CD8-positive, alpha-beta memory T cell (primary cell): ENCODE data around the gene REPIN1. TPM values are rescaled to one million over a fixed set of nuclear protein-coding genes. Genes with fewer than 3 reads are reported as not detected.
A peak's percentile ranks its signal among the peaks of the same experiment; 100 is the strongest.

Experiments
- CTCF ChIA-PET: fragments of 350-600 bp; sonication (Branson Sonifier 250); formaldehyde crosslinking; loops from one replicate; lab custom pipeline; 2021; ENCODE audit warnings: antibody characterized with exemption; lab: Charles Lee
- POLR2A ChIA-PET: fragments of 350-600 bp; sonication (Branson Sonifier 250); formaldehyde crosslinking; loops from one replicate; lab custom pipeline; 2021; ENCODE audit warnings: antibody characterized with exemption; lab: Charles Lee
- DNase-seq, 5 donors: peaks; one replicate each; pipeline versions ENCODE4 v3.0.0 to v3.0.0-alpha.2; 2020 to 2022; ENCODE audit warnings: mixed read lengths in 1 of 5
- H3K27ac ChIP-seq: one replicate; pipeline ENCODE4 v1.7.0; 2013; ENCODE audit warnings: low read depth, mild to moderate bottlenecking, low read length, moderate library complexity
- H3K27me3 ChIP-seq: 2 replicates; pipeline ENCODE4 v1.7.0; 2013; ENCODE audit warnings: low read length, mild to moderate bottlenecking; ENCODE audit not compliant: insufficient read depth, poor library complexity, severe bottlenecking
- H3K36me3 ChIP-seq: 2 replicates; pipeline ENCODE4 v1.7.0; 2013; ENCODE audit warnings: mild to moderate bottlenecking, low read length, moderate library complexity; ENCODE audit not compliant: insufficient read depth
- H3K4me1 ChIP-seq: 2 replicates; pipeline ENCODE4 v1.7.0; 2013; ENCODE audit warnings: mild to moderate bottlenecking, low read length, moderate library complexity; ENCODE audit not compliant: insufficient read depth
- H3K4me3 ChIP-seq: 2 replicates; pipeline ENCODE4 v1.7.0; 2013; ENCODE audit warnings: mild to moderate bottlenecking, low read length
- H3K9me3 ChIP-seq: 2 replicates; pipeline ENCODE4 v1.7.0; 2013; ENCODE audit warnings: mild to moderate bottlenecking, low read length
- H3K27ac Mint-ChIP-seq, 8 donors: one replicate each; pipeline ENCODE4 v1.8.0; 2020 to 2021; ENCODE audit warnings: mixed read lengths in 8 of 8, mild to moderate bottlenecking in 6 of 8, inconsistent platforms in 3 of 8, moderate library complexity in 3 of 8
- H3K27me3 Mint-ChIP-seq, 2 donors: one replicate each; pipeline ENCODE4 v1.8.0; 2020 to 2021; ENCODE audit warnings: mixed read lengths in 2 of 2, mild to moderate bottlenecking in 1 of 2, moderate library complexity in 1 of 2
- H3K36me3 Mint-ChIP-seq, 3 donors: one replicate each; pipeline ENCODE4 v1.8.0; 2020 to 2021; ENCODE audit warnings: mixed read lengths in 3 of 3, inconsistent platforms in 1 of 3, mild to moderate bottlenecking in 1 of 3
- H3K4me1 Mint-ChIP-seq, 3 donors: one replicate each; pipeline ENCODE4 v1.8.0; 2020 to 2021; ENCODE audit warnings: mixed read lengths in 3 of 3, inconsistent platforms in 1 of 3, mild to moderate bottlenecking in 1 of 3
- H3K4me3 Mint-ChIP-seq, 7 donors: one replicate each; pipeline ENCODE4 v1.8.0; 2020 to 2021; ENCODE audit warnings: mixed read lengths in 7 of 7, mild to moderate bottlenecking in 6 of 7, moderate library complexity in 4 of 7, inconsistent platforms in 2 of 7
- H3K9me3 Mint-ChIP-seq, 5 donors: one replicate each; pipeline ENCODE4 v1.8.0; 2020 to 2022; ENCODE audit warnings: mixed read lengths in 5 of 5, mild to moderate bottlenecking in 3 of 5, moderate library complexity in 2 of 5, inconsistent platforms in 1 of 5
- polyA plus RNA-seq: library from polyadenylated mRNA; unstranded; fragments of 300-500 nt; fragmentation: Illumina TruSeq; gene quantifications from one replicate; pipeline ENCODE4 v1.2.3, GENCODE V29; 2021
- total RNA-seq, 2 experiments: library from RNA; stranded (reverse); gene quantifications; one replicate each; pipeline ENCODE4 v1.2.3, GENCODE V29; 2021

Gene REPIN1
- total and polyA plus RNA-seq, 3 experiments from 2014 or later = 57.0 to 60.8 (median 58.2) TPM

- H3K9me3 Mint-ChIP-seq = no peaks in the 10 kb centered on the region
- POLR2A ChIA-PET = no interaction called here
Observed at GRCh38 chr7:150388709-150389531, 20.3 kb downstream of the REPIN1 start.

DNA sequence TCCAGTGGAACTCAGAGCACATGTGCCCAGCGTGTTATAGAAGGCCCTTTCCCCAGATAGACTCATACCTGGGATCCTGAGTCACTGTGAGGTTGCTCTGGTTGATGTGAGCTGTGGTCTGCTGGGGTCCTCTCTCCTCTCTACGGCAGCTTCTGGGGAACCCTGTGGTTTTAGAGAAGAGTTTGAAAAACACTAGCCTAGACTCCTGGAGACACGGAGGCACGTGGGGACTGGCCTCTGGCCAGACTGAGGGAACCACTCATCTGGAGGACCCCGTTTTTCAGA is 20.9 kb downstream of the REPIN1 start:
- Histone ChIP-seq H3K27me3 (no peaks in the 10 kb centered on the region), H3K4me1 (no peaks in the 10 kb centered on the region), H3K9me3 (no peaks in the 10 kb centered on the region), H3K27ac (no peak overlapping the region), H3K36me3 (no peaks in the 10 kb centered on the region), H3K4me3 (no peak overlapping the region)
- ChIA-PET POLR2A (no interaction called here), CTCF (no interaction called here)
- Mint-ChIP-seq H3K9me3 (no peaks in the 10 kb centered on the region), H3K4me1 (no peaks in the 10 kb centered on the region), H3K4me3 (no peak overlapping the region), H3K27ac (no peak overlapping the region), H3K27me3 (peaks cover 0 to 2% of the 10 kb centered on the region in 2 donors), H3K36me3 (peaks cover 0 to 4% (median 4%) of the 10 kb centered on the region in 3 donors)
- DNase-seq = no peak

More at GRCh38 chr7:150388709-150389531, 20.3 kb downstream of the REPIN1 start:
- Mint-ChIP-seq H3K4me1 (no peaks in the 10 kb centered on the region), H3K27me3 (peaks cover 0 to 2% of the 10 kb centered on the region in 2 donors), H3K36me3 (peaks cover 0 to 4% (median 4%) of the 10 kb centered on the region in 3 donors), H3K27ac (no peak overlapping the region), H3K4me3 (no peak overlapping the region)
- H3K27me3 ChIP-seq = no peaks in the 10 kb centered on the region
- CTCF ChIA-PET = no interaction called here
- no peaks in the 10 kb centered on the region for H3K9me3 ChIP-seq
- no peaks in the 10 kb centered on the region for H3K36me3 ChIP-seq
- no peak overlapping the region for H3K27ac ChIP-seq
- DNase-seq = no peak
- no peak overlapping the region for H3K4me3 ChIP-seq
- no peaks in the 10 kb centered on the region for H3K4me1 ChIP-seq

GRCh38 chr7:150390205-150390604 is 21.6 kb downstream of the REPIN1 start:
- peaks cover 0 to 2% of the 10 kb centered on the region in 2 donors for H3K27me3 Mint-ChIP-seq
- Histone ChIP-seq H3K27me3 (no peaks in the 10 kb centered on the region), H3K36me3 (no peaks in the 10 kb centered on the region), H3K27ac (no peak overlapping the region), H3K4me1 (no peaks in the 10 kb centered on the region), H3K9me3 (no peaks in the 10 kb centered on the region), H3K4me3 (no peak overlapping the region)
- H3K4me1 Mint-ChIP-seq = peaks cover 0 to 7% (median 0%) of the 10 kb centered on the region in 3 donors
- peaks cover 0 to 4% (median 4%) of the 10 kb centered on the region in 3 donors for H3K36me3 Mint-ChIP-seq
- H3K9me3 Mint-ChIP-seq = no peaks in the 10 kb centered on the region
- no peak overlapping the region for H3K4me3 Mint-ChIP-seq
- no peak overlapping the region for H3K27ac Mint-ChIP-seq
- POLR2A ChIA-PET = interaction anchor here (0.6 kb wide), 1 partner anchor 11 kb away, joined by 3 read pairs; no protein-coding TSS in a partner anchor
- CTCF ChIA-PET = no interaction called here
- DNase-seq = no peak

GRCh38 chr7:150393325-150393724 is 24.7 kb downstream of the REPIN1 start:
- DNase-seq = no peak
- Mint-ChIP-seq H3K4me3 (no peak overlapping the region), H3K4me1 (peaks cover 0 to 11% (median 0%) of the 10 kb centered on the region in 3 donors), H3K27me3 (peaks cover 0 to 2% of the 10 kb centered on the region in 2 donors), H3K9me3 (no peaks in the 10 kb centered on the region), H3K27ac (no peak overlapping the region), H3K36me3 (peaks cover 0 to 13% (median 6%) of the 10 kb centered on the region in 3 donors)
- ChIA-PET POLR2A (no interaction called here), CTCF (no interaction called here)
- Histone ChIP-seq H3K27me3 (no peaks in the 10 kb centered on the region), H3K4me3 (no peak overlapping the region), H3K9me3 (no peaks in the 10 kb centered on the region), H3K36me3 (no peaks in the 10 kb centered on the region), H3K27ac (no peak overlapping the region), H3K4me1 (no peaks in the 10 kb centered on the region)

GRCh38 chr7:150396426-150396825 is 27.8 kb downstream of the REPIN1 start:
- Histone ChIP-seq H3K4me3 (no peak overlapping the region), H3K27me3 (no peaks in the 10 kb centered on the region), H3K27ac (no peak overlapping the region), H3K36me3 (no peaks in the 10 kb centered on the region), H3K4me1 (no peaks in the 10 kb centered on the region), H3K9me3 (no peaks in the 10 kb centered on the region)
- no peak overlapping the region for H3K4me3 Mint-ChIP-seq
- H3K36me3 Mint-ChIP-seq = peaks cover 0 to 16% (median 2%) of the 10 kb centered on the region in 3 donors
- H3K9me3 Mint-ChIP-seq = no peaks in the 10 kb centered on the region
- ChIA-PET CTCF (interaction anchor here (1.7 kb wide), 1 partner anchor 10 kb away, joined by 6 read pairs; a partner anchor contains a TSS), POLR2A (no interaction called here)
- no peak for DNase-seq
- no peaks in the 10 kb centered on the region for H3K27me3 Mint-ChIP-seq
- H3K27ac Mint-ChIP-seq = peak overlapping the region in 1 of 8 donors; percentile 36
- H3K4me1 Mint-ChIP-seq = peaks cover 0 to 11% (median 0%) of the 10 kb centered on the region in 3 donors

DNA sequence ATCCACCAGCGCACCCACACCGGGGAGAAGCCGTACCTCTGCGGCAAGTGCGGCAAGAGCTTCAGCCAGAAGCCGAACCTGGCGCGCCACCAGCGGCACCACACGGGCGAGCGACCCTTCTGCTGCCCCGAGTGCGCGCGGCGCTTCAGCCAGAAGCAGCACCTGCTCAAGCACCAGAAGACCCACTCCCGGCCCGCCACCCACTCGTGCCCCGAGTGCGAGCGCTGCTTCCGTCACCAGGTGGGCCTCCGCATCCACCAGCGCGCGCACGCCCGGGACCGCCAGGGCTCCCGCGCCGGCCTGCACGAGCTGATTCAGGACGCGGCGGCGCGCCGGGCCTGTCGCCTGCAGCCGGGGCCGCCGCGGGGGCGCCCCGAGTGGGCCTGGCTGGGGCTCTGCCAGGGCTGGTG is 28.2 kb downstream of the REPIN1 start:
- Mint-ChIP-seq H3K4me1 (peaks cover 0 to 11% (median 0%) of the 10 kb centered on the region in 3 donors), H3K27me3 (no peaks in the 10 kb centered on the region), H3K27ac (no peak overlapping the region), H3K36me3 (peaks cover 0 to 16% (median 2%) of the 10 kb centered on the region in 3 donors), H3K9me3 (no peaks in the 10 kb centered on the region), H3K4me3 (no peak overlapping the region)
- Histone ChIP-seq H3K36me3 (no peaks in the 10 kb centered on the region), H3K27me3 (no peaks in the 10 kb centered on the region), H3K4me3 (no peak overlapping the region), H3K4me1 (no peaks in the 10 kb centered on the region), H3K27ac (no peak overlapping the region), H3K9me3 (no peaks in the 10 kb centered on the region)
- ChIA-PET POLR2A (no interaction called here), CTCF (interaction anchor here (1.7 kb wide), 1 partner anchor 10 kb away, joined by 6 read pairs; a partner anchor contains a TSS)
- no peak for DNase-seq

- no peaks in the 10 kb centered on the region for H3K9me3 ChIP-seq
- H3K4me1 Mint-ChIP-seq = peaks cover 0 to 11% (median 2%) of the 10 kb centered on the region in 3 donors
- H3K27ac ChIP-seq = no peak overlapping the region
- H3K27me3 ChIP-seq = no peaks in the 10 kb centered on the region
- no peak overlapping the region for H3K27ac Mint-ChIP-seq
- ChIA-PET CTCF (interaction anchor here (1.7 kb wide), 1 partner anchor 9 kb away, joined by 6 read pairs; a partner anchor contains a TSS), POLR2A (no interaction called here)
- H3K27me3 Mint-ChIP-seq = no peaks in the 10 kb centered on the region
- H3K4me3 Mint-ChIP-seq = no peak overlapping the region
- DNase-seq = no peak
- H3K4me1 ChIP-seq = no peaks in the 10 kb centered on the region
- peaks cover 0 to 16% (median 2%) of the 10 kb centered on the region in 3 donors for H3K36me3 Mint-ChIP-seq
- no peak overlapping the region for H3K4me3 ChIP-seq
- H3K9me3 Mint-ChIP-seq = no peaks in the 10 kb centered on the region
- H3K36me3 ChIP-seq = no peaks in the 10 kb centered on the region
Observed at GRCh38 chr7:150397346-150398107, 28.9 kb downstream of the REPIN1 start.
